GM21528 (cell line): ENCODE results near the gene DFFA.
"Not testable (repeated sequence)": the region's sequence is repeated elsewhere in the genome, so short reads cannot be mapped to it uniquely, and the experiment has no call there.

Source experiments
- ATAC-seq: cut with Tn5 transposase; IDR thresholded peaks from one replicate; pipeline ENCODE4 v1.9.1; 2021; ENCODE audit warnings: mild to moderate bottlenecking, moderate library complexity; ENCODE audit not compliant: unreplicated experiment, low FRiP score

The DFFA gene

GRCh38 chr1:10506046-10506676, 33.8 kb upstream of the DFFA start:
- ATAC-seq: not testable (repeated sequence)

GRCh38 chr1:10504249-10504648, 31.9 kb upstream of the DFFA start:
- no peak for ATAC-seq

GRCh38 chr1:10502206-10502605, 29.9 kb upstream of the DFFA start:
- ATAC-seq: no peak

GRCh38 chr1:10498231-10498630, 25.9 kb upstream of the DFFA start:
- ATAC-seq: no peak

- no peak for ATAC-seq
Measured at GRCh38 chr1:10497109-10497508, 24.8 kb upstream of the DFFA start.

GRCh38 chr1:10495952-10496351, 23.6 kb upstream of the DFFA start:
- no peak for ATAC-seq

- no peak for ATAC-seq
Measured at GRCh38 chr1:10495475-10495817, 23.1 kb upstream of the DFFA start.

- ATAC-seq: peak; percentile 69
Measured at GRCh38 chr1:10494754-10495474, 22.6 kb upstream of the DFFA start.

- ATAC-seq: no peak
Measured at GRCh38 chr1:10494418-10494753, 22.1 kb upstream of the DFFA start.

- ATAC-seq: no peak
Measured at GRCh38 chr1:10490286-10490970, 18.1 kb upstream of the DFFA start.

GRCh38 chr1:10489291-10490055, 17.1 kb upstream of the DFFA start:
- ATAC-seq: no peak

GRCh38 chr1:10484521-10484920, 12.2 kb upstream of the DFFA start:
- no peak for ATAC-seq

- no peak for ATAC-seq
Measured at GRCh38 chr1:10480614-10481013, 8.3 kb upstream of the DFFA start.

GRCh38 chr1:10479296-10479695, 7.0 kb upstream of the DFFA start:
- ATAC-seq: no peak

GRCh38 chr1:10475510-10475909, 3.2 kb upstream of the DFFA start:
- no peak for ATAC-seq

GRCh38 chr1:10474613-10475507, 2.5 kb upstream of the DFFA start, which contains the start of gene PEX14:
Gene PEX14 (plus strand): TSS chr1:10474950. CDS start chr1:10474967, 17 bp downstream.
- ATAC-seq: peak; percentile 51

- not testable (repeated sequence) for ATAC-seq
Measured at GRCh38 chr1:10474309-10474612, 1.9 kb upstream of the DFFA start.

GRCh38 chr1:10473145-10473765, 926 bp upstream of the DFFA start:
- no peak for ATAC-seq

GRCh38 chr1:10471411-10472219, 714 bp downstream of the DFFA start:
- no peak for ATAC-seq
